ENCODE results near the gene KIF4A.

KIF4A gene

GRCh38 chrX:70446380-70447350 is 156.8 kb downstream of the KIF4A start:
- Histone ChIP-seq H3K27ac (ENCODE audit: low read depth, low read length) (no peak overlapping the region), H4K20me1 (ENCODE audit: control insufficient read depth, insufficient read depth, low read depth, low read length) (no peaks in the 10 kb centered on the region), H3K4me1 (ENCODE audit: control insufficient read depth, low read length) (peaks cover 3% of the 10 kb centered on the region), H3K4me2 (ENCODE audit: low read length) (no peak overlapping the region), H3K36me3 (ENCODE audit: control insufficient read depth, low read length) (no peaks in the 10 kb centered on the region), H3K4me3 (ENCODE audit: low read length) (no peak overlapping the region), H3F3A (ENCODE audit: control insufficient read depth, insufficient read depth) (no peaks in the 10 kb centered on the region), H3K9me2 (replicated peaks; ENCODE audit: control insufficient read depth, low read length) (no peaks in the 10 kb centered on the region), H3K27me3 (ENCODE audit: control insufficient read depth, low read length) (peaks cover 14% of the 10 kb centered on the region), H3K79me2 (ENCODE audit: control insufficient read depth, low read length) (no peaks in the 10 kb centered on the region), H3K9me3 (ENCODE audit: control insufficient read depth, insufficient read depth, low read length) (no peaks in the 10 kb centered on the region)
- TF ChIP-seq CTCF (IDR thresholded peaks at IDR 0.05; ENCODE audit: low read depth, low read length, poor library complexity, severe bottlenecking) = no peak
- no peak for TF ChIP-seq EZH2phosphoT487 (IDR thresholded peaks at IDR 0.05; ENCODE audit: borderline replicate concordance, low read length)

GRCh38 chrX:70449457-70449966 is 159.6 kb downstream of the KIF4A start:
- peaks cover 4% of the 10 kb centered on the region for H3K27me3 ChIP-seq (ENCODE audit: control insufficient read depth, low read length)
- no peak for TF ChIP-seq CTCF (IDR thresholded peaks at IDR 0.05; ENCODE audit: low read depth, low read length, poor library complexity, severe bottlenecking)
- no peak for TF ChIP-seq EZH2phosphoT487 (IDR thresholded peaks at IDR 0.05; ENCODE audit: borderline replicate concordance, low read length)
- no peak overlapping the region for H3K27ac ChIP-seq (ENCODE audit: low read depth, low read length)
- no peaks in the 10 kb centered on the region for H3K9me2 ChIP-seq (replicated peaks; ENCODE audit: control insufficient read depth, low read length)
- no peak overlapping the region for H3K4me2 ChIP-seq (ENCODE audit: low read length)
- H3K36me3 ChIP-seq (ENCODE audit: control insufficient read depth, low read length) = no peaks in the 10 kb centered on the region
- H3F3A ChIP-seq (ENCODE audit: control insufficient read depth, insufficient read depth) = 0 out of 2 replicates have a peak, but pooled peaks cover 9% of the 10 kb centered on the region
- peaks cover 27% of the 10 kb centered on the region for H3K4me1 ChIP-seq (ENCODE audit: control insufficient read depth, low read length)
- no peaks in the 10 kb centered on the region for H4K20me1 ChIP-seq (ENCODE audit: control insufficient read depth, insufficient read depth, low read depth, low read length)
- H3K79me2 ChIP-seq (ENCODE audit: control insufficient read depth, low read length) = no peaks in the 10 kb centered on the region
- no peaks in the 10 kb centered on the region for H3K9me3 ChIP-seq (ENCODE audit: control insufficient read depth, insufficient read depth, low read length)
- H3K4me3 ChIP-seq (ENCODE audit: low read length) = no peak overlapping the region

GRCh38 chrX:70452143-70452733 is 162.3 kb downstream of the KIF4A start:
- Histone ChIP-seq H3K27me3 (ENCODE audit: control insufficient read depth, low read length) (no peaks in the 10 kb centered on the region), H3K4me3 (ENCODE audit: low read length) (peak overlapping the region; percentile 76), H3F3A (ENCODE audit: control insufficient read depth, insufficient read depth) (0 out of 2 replicates have a peak, but pooled peaks cover 9% of the 10 kb centered on the region), H3K9me2 (replicated peaks; ENCODE audit: control insufficient read depth, low read length) (no peaks in the 10 kb centered on the region), H3K4me2 (ENCODE audit: low read length) (peak overlapping the region; percentile 90), H3K4me1 (ENCODE audit: control insufficient read depth, low read length) (peaks cover 45% of the 10 kb centered on the region), H3K79me2 (ENCODE audit: control insufficient read depth, low read length) (peaks cover 20% of the 10 kb centered on the region), H3K9me3 (ENCODE audit: control insufficient read depth, insufficient read depth, low read length) (no peaks in the 10 kb centered on the region), H4K20me1 (ENCODE audit: control insufficient read depth, insufficient read depth, low read depth, low read length) (no peaks in the 10 kb centered on the region), H3K36me3 (ENCODE audit: control insufficient read depth, low read length) (peaks cover 6% of the 10 kb centered on the region; the same call in 1 of the 2 replicates), H3K27ac (ENCODE audit: low read depth, low read length) (peak overlapping the region; percentile 45; the same call in 1 of the 2 replicates)
- TF ChIP-seq EZH2phosphoT487 (IDR thresholded peaks at IDR 0.05; ENCODE audit: borderline replicate concordance, low read length) = no peak
- peak; percentile 67 for TF ChIP-seq CTCF (IDR thresholded peaks at IDR 0.05; ENCODE audit: low read depth, low read length, poor library complexity, severe bottlenecking)

All from DOHH2 (cell line).